Heart left ventricle (tissue), 13 donors: ENCODE results near the gene CLEC2L.

Experiments used
- POLR2A ChIP-seq, 2 donors: fragments of 450-650 bp; IDR thresholded peaks; one replicate each; pipeline ENCODE4 v1.6.1; 2017; ENCODE audit warnings: antibody characterized with exemption in 2 of 2, mild to moderate bottlenecking in 2 of 2, moderate library complexity in 2 of 2
- TF ChIP-seq, protein P1 (sequence below), 12 donors: fragments of 200-600 bp; sonication (generic) in 4 of 12; IDR thresholded peaks; one replicate each; pipeline versions ENCODE4 v1.5.0 to v1.8.0; 2018 to 2022; ENCODE audit warnings: antibody characterized with exemption in 12 of 12, mild to moderate bottlenecking in 5 of 12
- donor health status: ischemic (EF 13 %, LVEDD 7.1; RV severe dilation, severe dysfunction).
- donor health status: DM: no; HTN: yes; CAD: no.
- donor health status: DM: no; HTN: no; CAD: no.
- donor health status: ischemic (EF 25% LVEDD 6.9; RV normal size, moderate dysfunction).
- donor health status: ischemic (EF 25% LVEDD 5.7; RV mildly dilated, moderate dysfunction).
- donor health status: ischemic (EF 35%, LVEDD 5.7; RV mildly dilated, moderate dysfunction).
- donor health status: nonischemic (EF 11% LVEDD 7.7; RV severe dilation, severe dysfunction).
- donor health status: DM: yes; HTN: yes; CAD: no.
- donor health status: PGD.
- donor health status: ischemic (EF 29% LVEDD 5.4; RV normal size, mild dysfunction).
- donor health status: nonischemic (EF 23%, LVEDD 6.1; RV moderate dilation, normal function).

DNA sequence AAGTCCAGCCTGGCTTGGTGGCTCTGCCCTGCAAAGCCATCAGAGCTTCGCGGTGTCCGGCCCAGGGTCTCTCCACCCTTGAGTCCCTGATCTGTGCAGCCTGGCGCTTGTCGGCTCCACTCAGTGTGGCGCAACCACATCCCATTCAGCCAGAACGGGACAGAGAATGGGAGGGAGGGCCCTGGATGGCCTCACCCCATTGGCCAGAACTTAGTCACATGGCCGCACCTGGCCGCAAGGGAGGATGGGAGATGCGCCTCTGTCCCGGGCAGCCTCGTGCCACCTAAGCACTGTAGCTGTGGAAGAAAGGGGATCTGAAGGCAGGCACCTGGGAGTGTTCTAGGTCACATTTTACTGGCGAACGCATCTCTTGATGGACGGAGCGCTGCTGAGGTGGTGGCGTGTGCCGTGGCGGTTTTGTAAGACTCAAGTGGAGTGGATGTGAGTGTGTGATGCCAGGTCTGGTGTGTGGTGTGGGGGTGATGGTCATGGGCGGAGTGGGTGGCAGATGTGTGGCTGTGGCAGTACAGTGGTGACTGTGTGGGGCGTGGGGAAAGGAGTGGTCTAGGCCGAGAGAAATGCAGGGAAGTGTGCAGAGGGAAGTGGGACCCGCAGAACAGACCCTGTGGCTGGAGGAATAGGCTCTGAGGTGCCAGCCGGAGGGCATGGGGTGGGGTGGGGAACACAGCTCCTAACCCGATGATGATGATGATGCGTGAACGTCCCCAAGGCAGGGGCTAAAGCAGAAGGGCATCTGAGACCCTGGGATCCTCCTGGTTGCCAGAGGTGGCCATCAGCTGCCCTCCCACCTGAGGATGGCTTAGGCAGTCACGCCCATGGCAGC is 19.0 kb downstream of the CLEC2L start:
- TF ChIP-seq, protein P1, sequence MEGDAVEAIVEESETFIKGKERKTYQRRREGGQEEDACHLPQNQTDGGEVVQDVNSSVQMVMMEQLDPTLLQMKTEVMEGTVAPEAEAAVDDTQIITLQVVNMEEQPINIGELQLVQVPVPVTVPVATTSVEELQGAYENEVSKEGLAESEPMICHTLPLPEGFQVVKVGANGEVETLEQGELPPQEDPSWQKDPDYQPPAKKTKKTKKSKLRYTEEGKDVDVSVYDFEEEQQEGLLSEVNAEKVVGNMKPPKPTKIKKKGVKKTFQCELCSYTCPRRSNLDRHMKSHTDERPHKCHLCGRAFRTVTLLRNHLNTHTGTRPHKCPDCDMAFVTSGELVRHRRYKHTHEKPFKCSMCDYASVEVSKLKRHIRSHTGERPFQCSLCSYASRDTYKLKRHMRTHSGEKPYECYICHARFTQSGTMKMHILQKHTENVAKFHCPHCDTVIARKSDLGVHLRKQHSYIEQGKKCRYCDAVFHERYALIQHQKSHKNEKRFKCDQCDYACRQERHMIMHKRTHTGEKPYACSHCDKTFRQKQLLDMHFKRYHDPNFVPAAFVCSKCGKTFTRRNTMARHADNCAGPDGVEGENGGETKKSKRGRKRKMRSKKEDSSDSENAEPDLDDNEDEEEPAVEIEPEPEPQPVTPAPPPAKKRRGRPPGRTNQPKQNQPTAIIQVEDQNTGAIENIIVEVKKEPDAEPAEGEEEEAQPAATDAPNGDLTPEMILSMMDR (IDR thresholded peaks at IDR 0.05), result no peak
- no peak for TF ChIP-seq POLR2A (IDR thresholded peaks at IDR 0.05)
